Esophagus squamous epithelium (tissue), 4 donors: ENCODE results near the gene KLF15.

ENCODE experiments used
- POLR2A ChIP-seq, 4 donors: fragments of 450-650 bp; IDR thresholded peaks; one replicate each; pipeline ENCODE4 v1.6.1; 2017; ENCODE audit warnings: antibody characterized with exemption in 4 of 4, mild to moderate bottlenecking in 4 of 4, moderate library complexity in 3 of 4
- TF ChIP-seq, protein P1 (sequence below), 6 experiments: fragments of 450-650 bp in 4 of 6; fragments of 200-600 bp in 2 of 6; sonication (generic) in 2 of 6; IDR thresholded peaks; one replicate each; pipeline ENCODE4 v1.5.1; 2016 to 2019; ENCODE audit warnings: antibody characterized with exemption in 6 of 6, mild to moderate bottlenecking in 4 of 6, moderate library complexity in 4 of 6

- no peak for TF ChIP-seq POLR2A (IDR thresholded peaks at IDR 0.05)
- TF ChIP-seq, protein P1, sequence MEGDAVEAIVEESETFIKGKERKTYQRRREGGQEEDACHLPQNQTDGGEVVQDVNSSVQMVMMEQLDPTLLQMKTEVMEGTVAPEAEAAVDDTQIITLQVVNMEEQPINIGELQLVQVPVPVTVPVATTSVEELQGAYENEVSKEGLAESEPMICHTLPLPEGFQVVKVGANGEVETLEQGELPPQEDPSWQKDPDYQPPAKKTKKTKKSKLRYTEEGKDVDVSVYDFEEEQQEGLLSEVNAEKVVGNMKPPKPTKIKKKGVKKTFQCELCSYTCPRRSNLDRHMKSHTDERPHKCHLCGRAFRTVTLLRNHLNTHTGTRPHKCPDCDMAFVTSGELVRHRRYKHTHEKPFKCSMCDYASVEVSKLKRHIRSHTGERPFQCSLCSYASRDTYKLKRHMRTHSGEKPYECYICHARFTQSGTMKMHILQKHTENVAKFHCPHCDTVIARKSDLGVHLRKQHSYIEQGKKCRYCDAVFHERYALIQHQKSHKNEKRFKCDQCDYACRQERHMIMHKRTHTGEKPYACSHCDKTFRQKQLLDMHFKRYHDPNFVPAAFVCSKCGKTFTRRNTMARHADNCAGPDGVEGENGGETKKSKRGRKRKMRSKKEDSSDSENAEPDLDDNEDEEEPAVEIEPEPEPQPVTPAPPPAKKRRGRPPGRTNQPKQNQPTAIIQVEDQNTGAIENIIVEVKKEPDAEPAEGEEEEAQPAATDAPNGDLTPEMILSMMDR (IDR thresholded peaks at IDR 0.05): no peak
Measured at GRCh38 chr3:126329927-126330725, 27.1 kb downstream of the KLF15 start.
